ENCODE data around the gene STAC3. TPM values are rescaled to one million over a fixed set of nuclear protein-coding genes. Genes with fewer than 3 reads are reported as not detected.
A peak's percentile ranks its signal among the peaks of the same experiment; 100 is the strongest.

Gene STAC3
- 1.3 and 1.9 TPM in 2 replicates for total RNA-seq (2021; fragmentation: NEBNext Ultra II Directional; extraction: Animal tissue kit (Norgen Biotek cat#: 25700))
- 0.70 and 0.77 TPM in 2 replicates for polyA plus RNA-seq (2011; rRNA removed)
- polyA plus RNA-seq (2011; cell fraction: cytosol; rRNA removed): 1.9 TPM
- polyA plus RNA-seq (2011; cell fraction: nucleus; rRNA removed): 3.4 TPM
- 1.6 to 2.9 TPM (median 2.3 TPM) in 4 replicates for polyA plus RNA-seq (2012, experiment 1 of 2)
- 0.72 TPM for polyA plus RNA-seq (2012, experiment 2 of 2)
- 0.79 TPM for polyA plus RNA-seq (2013, experiment 1 of 2)
- 0.81 TPM for polyA plus RNA-seq (2013, experiment 2 of 2)
- polyA minus RNA-seq (2011; rRNA and poly(A)+ RNA removed): 0.71 and 0.98 TPM in 2 replicates
- polyA minus RNA-seq (2011; cell fraction: cytosol; rRNA and poly(A)+ RNA removed): 2.1 TPM
- polyA minus RNA-seq (2011; cell fraction: nucleus; rRNA and poly(A)+ RNA removed): 2.4 TPM
- long read RNA-seq, experiment 1: 0 reads
- long read RNA-seq, experiment 2: 0 reads

- Histone ChIP-seq H3K27ac (ENCODE audit: low read depth, low read length) (no peak within 1 kb of the TSS), H3K23ac (ENCODE audit: insufficient read length) (no peak within 1 kb of the TSS), H3K23me2 (ENCODE audit: low read depth, low read length) (0 out of 2 replicates have a peak, but pooled peaks cover 2% of the 10 kb centered on the region), H2BK5ac (ENCODE audit: low read depth, low read length) (no peak within 1 kb of the TSS), H3K4me2 (ENCODE audit: insufficient read depth in 1 of 2, low read depth in 2 of 2, low read length in 2 of 2) (no peak within 1 kb of the TSS; a peak in 1 of 4 replicates), H4K91ac (replicated peaks; ENCODE audit: insufficient read length, low read length) (no peak within 1 kb of the TSS), H3K14ac (ENCODE audit: insufficient read length) (no peak within 1 kb of the TSS), H3K4me1 (replicated peaks in 1 of 4; ENCODE audit: control insufficient read depth in 3 of 4, insufficient read depth in 4 of 4, low read length in 3 of 4) (peaks cover 2 to 8% (median 4%) of the 10 kb centered on the region in 4 experiments; a peak in 6 of 7 replicates), H4K8ac (ENCODE audit: extremely low read depth, insufficient read depth, low read length) (no peak within 1 kb of the TSS), H2AFZ (ENCODE audit: low read length) (no peak within 1 kb of the TSS), H4K5ac (ENCODE audit: insufficient read length, low read depth, low read length) (no peak within 1 kb of the TSS), H2BK20ac (ENCODE audit: low read length) (no peak within 1 kb of the TSS), H3K79me2 (ENCODE audit: control insufficient read depth in 1 of 2, insufficient read depth in 2 of 2, low read length in 2 of 2) (no peaks in the 10 kb centered on the region), H3K4me3 (ENCODE audit: extremely low read depth in 1 of 4, insufficient read depth in 2 of 4, low read depth in 3 of 4, low read length in 4 of 4) (no peak within 1 kb of the TSS), H3K56ac (replicated peaks; ENCODE audit: insufficient read length, low read depth, low read length) (no peak within 1 kb of the TSS), H3K18ac (ENCODE audit: extremely low read depth, low read length) (no peak within 1 kb of the TSS), H4K20me1 (replicated peaks in 1 of 2; ENCODE audit: control insufficient read depth in 1 of 2, insufficient read depth in 2 of 2, low read length in 2 of 2) (no peaks in the 10 kb centered on the region), H3K36me3 (ENCODE audit: control insufficient read depth in 2 of 4, insufficient read depth in 4 of 4, low read length in 3 of 4) (peaks cover 0 to 2% (median 0%) of the 10 kb centered on the region in 4 experiments; a peak in 1 of 8 replicates), H3K9me3 (ENCODE audit: insufficient read depth in 2 of 2, low read depth in 1 of 2, low read length in 1 of 2) (no peaks in the 10 kb centered on the region; a peak in 1 of 4 replicates), H3K4ac (replicated peaks; ENCODE audit: insufficient read length, low read depth, low read length) (no peak within 1 kb of the TSS), H3K27me3 (replicated peaks in 1 of 4; ENCODE audit: control insufficient read depth in 3 of 4, extremely low read depth in 1 of 4, insufficient read depth in 3 of 4, low read length in 3 of 4) (no peaks in the 10 kb centered on the region), H2BK12ac (ENCODE audit: low read depth, low read length) (no peak within 1 kb of the TSS), H2AK5ac (ENCODE audit: low read depth, low read length) (no peak within 1 kb of the TSS), H3K9ac (replicated peaks in 1 of 4; ENCODE audit: extremely low read depth in 1 of 4, low read depth in 3 of 4, low read length in 3 of 4) (peak within 1 kb of the TSS in 1 of 4 experiments; percentile 37; a peak in 1 of 7 replicates), H2BK15ac (ENCODE audit: low read length) (no peak within 1 kb of the TSS), H3K79me1 (ENCODE audit: low read depth, low read length) (no peaks in the 10 kb centered on the region), H2BK120ac (replicated peaks; ENCODE audit: low read depth, low read length) (no peak within 1 kb of the TSS)
- ChIA-PET POLR2A (ENCODE audit: partially characterized antibody) (interaction anchor here (0.6 to 23.7 kb wide), 6 partner anchors 10 to 203 kb away, joined by 3 to 852 read pairs (median 4); partner anchors contain the start of genes INHBE and SHMT2), CTCF (ENCODE audit: partially characterized antibody) (interaction anchor here (0.6 to 27.9 kb wide), 13 partner anchors 9 to 524 kb away, joined by 3 to 726 read pairs (median 21); partner anchors contain the start of genes GLI1, INHBE, NXPH4 and SHMT2)
- FAIRE-seq: no peak
- 78% methylated on average over 7 of the region's 7 CpGs; no CpG with 5 or more reads in 1 of the 2 experiments for WGBS, 2 experiments (ENCODE audit: extremely low coverage in 1 of 2, insufficient coverage in 1 of 2, insufficient read length in 1 of 2, insufficient replicate concordance in 2 of 2, low coverage in 1 of 2, low lambda C conversion rate in 2 of 2, missing lambda C conversion rate in 1 of 2)
- no peak for DNase-seq (ENCODE audit: low read depth in 1 of 2, low spot score in 2 of 2)
- TF ChIP-seq CHD2 (IDR thresholded peaks at IDR 0.05; ENCODE audit: low read length) (no peak), JUN (IDR thresholded peaks at IDR 0.05; ENCODE audit: low read depth, low read length) (no peak), SP4 (IDR thresholded peaks at IDR 0.05; ENCODE audit: low read length) (no peak), SIX5 (IDR thresholded peaks at IDR 0.05; ENCODE audit: low read depth, low read length) (no peak), SRF (IDR thresholded peaks at IDR 0.05; ENCODE audit: low read depth, low read length) (no peak), RXRA (IDR thresholded peaks at IDR 0.05; ENCODE audit: insufficient read depth, low read depth, low read length) (no peak)
These were observed at the start of gene STAC3 for GRCh38 chr12:57250956-57251355. STAC3 (minus strand) TSS chr12:57251187; CDS start chr12:57249636, 1,551 bp downstream.
